Measurements from ENCODE around the gene SDC4. TPM values are rescaled to one million over a fixed set of nuclear protein-coding genes. Genes with fewer than 3 reads are reported as not detected.

The SDC4 gene
- total and polyA plus RNA-seq, 2 experiments from 2014 or later: 410 to 454 TPM

DNA sequence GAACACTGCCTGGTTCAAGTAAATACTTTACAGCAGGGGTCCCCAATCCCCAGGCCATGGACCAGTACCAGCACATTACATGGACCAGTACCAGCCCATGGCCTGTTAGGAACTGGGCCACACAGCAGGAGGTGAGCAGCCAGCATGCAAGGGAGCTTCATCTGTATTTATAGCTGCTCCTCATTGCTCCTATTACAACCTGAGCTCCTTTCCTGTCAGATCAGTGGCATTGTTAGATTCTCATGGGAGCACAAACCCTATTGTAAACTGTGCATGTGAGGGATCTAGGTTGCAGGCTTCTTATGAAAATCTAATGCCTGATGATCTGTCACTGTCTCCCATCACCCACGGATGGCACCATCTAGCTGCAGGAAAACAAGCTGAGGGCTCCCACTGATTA is 53.6 kb downstream of the SDC4 start:
- DNase-seq: no peak
- Histone ChIP-seq H3K4me1 (ENCODE audit: insufficient read depth) (no peaks in the 10 kb centered on the region), H3K4me3 (no peak overlapping the region), H2AFZ (no peak overlapping the region), H3K36me3 (ENCODE audit: low read depth) (no peaks in the 10 kb centered on the region), H3K9ac (no peak overlapping the region), H3K27me3 (replicated peaks; ENCODE audit: insufficient read depth) (no peaks in the 10 kb centered on the region), H3K9me3 (ENCODE audit: low read depth) (no peaks in the 10 kb centered on the region), H3K4me2 (ENCODE audit: unreplicated experiment) (no peak overlapping the region), H3K79me2 (ENCODE audit: insufficient read depth) (no peaks in the 10 kb centered on the region), H4K20me1 (ENCODE audit: insufficient read depth) (no peaks in the 10 kb centered on the region), H3K9me2 (ENCODE audit: insufficient read depth) (no peaks in the 10 kb centered on the region), H3F3A (ENCODE audit: insufficient read depth) (no peaks in the 10 kb centered on the region), H3K27ac (no peak overlapping the region)
- in situ Hi-C loops (cut with MboI): loop anchor here (25.0 kb wide), 1 partner anchor 257 kb away; no protein-coding TSS in a partner anchor
- 78 to 88% methylated on average over 1 of the region's 1 CpG for WGBS, 2 experiments (ENCODE audit: low coverage in 1 of 2, low lambda C conversion rate in 2 of 2, missing lambda C conversion rate in 2 of 2)
- no peak for TF ChIP-seq EZH2 (IDR thresholded peaks at IDR 0.05; ENCODE audit: insufficient read depth, poor library complexity, severe bottlenecking)
- TF ChIP-seq EZH2phosphoT487 (IDR thresholded peaks at IDR 0.05; ENCODE audit: insufficient read depth, low read depth): no peak

DNA sequence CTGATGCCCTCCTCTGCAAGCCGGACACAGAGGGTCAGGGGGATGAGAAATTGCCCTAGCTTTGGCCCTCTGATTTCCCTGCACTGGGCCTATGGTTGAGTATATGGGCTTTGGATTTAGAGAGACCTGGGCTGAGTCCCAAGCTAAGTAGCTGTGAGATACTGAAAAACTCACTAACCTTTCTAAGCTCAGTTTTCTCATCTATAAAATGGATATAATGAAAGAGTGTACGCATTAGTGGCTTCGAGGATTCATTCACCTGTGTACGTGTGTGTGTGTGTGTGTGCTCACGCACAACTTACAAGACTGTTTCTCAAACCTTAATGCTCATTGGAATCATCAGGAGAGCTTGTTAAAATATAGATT is 54.2 kb downstream of the SDC4 start:
- Histone ChIP-seq H3K9ac (no peak overlapping the region), H3F3A (ENCODE audit: insufficient read depth) (no peaks in the 10 kb centered on the region), H3K4me1 (ENCODE audit: insufficient read depth) (no peaks in the 10 kb centered on the region), H3K27ac (no peak overlapping the region), H3K4me3 (peak overlapping the region; percentile 74), H4K20me1 (ENCODE audit: insufficient read depth) (no peaks in the 10 kb centered on the region), H3K79me2 (ENCODE audit: insufficient read depth) (no peaks in the 10 kb centered on the region), H3K36me3 (ENCODE audit: low read depth) (no peaks in the 10 kb centered on the region), H2AFZ (peak overlapping the region; percentile 87; the same call in 1 of the 2 replicates), H3K27me3 (replicated peaks; ENCODE audit: insufficient read depth) (no peaks in the 10 kb centered on the region), H3K9me3 (ENCODE audit: low read depth) (no peaks in the 10 kb centered on the region), H3K4me2 (ENCODE audit: unreplicated experiment) (peak overlapping the region; percentile 76), H3K9me2 (ENCODE audit: insufficient read depth) (no peaks in the 10 kb centered on the region)
- in situ Hi-C loops (cut with MboI): loop anchor here (25.0 kb wide), 1 partner anchor 257 kb away; no protein-coding TSS in a partner anchor
- TF ChIP-seq EZH2phosphoT487 (IDR thresholded peaks at IDR 0.05; ENCODE audit: insufficient read depth, low read depth) (no peak), EZH2 (IDR thresholded peaks at IDR 0.05; ENCODE audit: insufficient read depth, poor library complexity, severe bottlenecking) (no peak)
- no peak for DNase-seq
- WGBS, 2 experiments (ENCODE audit: low coverage in 1 of 2, low lambda C conversion rate in 2 of 2, missing lambda C conversion rate in 2 of 2): 46 to 58% methylated on average over 5 of the region's 5 CpGs

DNA sequence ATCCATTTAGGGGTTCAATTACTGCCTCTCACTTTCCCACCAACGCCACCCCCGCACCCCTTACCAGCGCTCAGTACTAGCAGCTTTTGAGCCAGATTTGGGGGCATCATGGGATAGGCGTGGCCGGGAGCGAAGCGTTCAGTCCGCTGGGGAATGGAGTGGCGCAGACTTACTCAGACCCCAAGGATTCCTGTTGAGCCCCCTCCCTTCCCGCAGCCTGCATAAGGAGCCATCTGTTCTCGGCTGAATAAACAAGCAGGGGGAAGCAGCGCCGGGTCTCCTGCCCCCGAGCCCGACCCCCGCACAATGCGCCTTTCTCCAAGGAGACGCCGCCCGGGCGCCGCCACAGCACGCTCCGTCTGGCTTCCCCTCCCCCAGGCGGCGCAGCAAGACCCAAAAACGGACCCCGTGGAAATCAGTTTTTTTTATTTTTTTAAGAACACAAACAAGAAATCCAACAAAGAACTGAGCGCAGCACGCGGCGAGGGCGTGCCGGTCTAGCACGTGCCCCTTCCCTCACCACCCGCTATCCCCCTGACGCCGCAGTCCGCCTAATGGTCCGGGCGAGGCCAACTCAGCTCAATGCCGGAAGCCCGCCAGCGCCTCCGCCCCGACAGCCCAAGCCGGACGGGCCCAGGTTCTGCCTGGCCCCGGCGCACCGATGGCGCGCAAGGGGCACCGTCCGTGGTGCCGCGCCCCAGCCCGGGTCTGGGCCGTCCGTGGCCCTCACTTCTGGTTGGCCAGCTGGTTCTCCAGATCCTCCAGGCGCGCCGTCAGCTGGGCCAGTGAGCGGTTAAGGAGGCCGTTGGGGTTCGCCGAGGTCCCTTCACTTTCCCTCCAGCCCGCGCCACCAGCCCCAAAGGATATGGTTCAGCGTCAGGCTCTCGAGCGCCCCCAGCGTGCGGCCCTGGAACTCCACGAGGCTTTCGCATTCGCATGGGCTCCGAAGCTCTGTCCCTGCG is 54.9 kb downstream of the SDC4 start:
- no peak for TF ChIP-seq EZH2 (IDR thresholded peaks at IDR 0.05; ENCODE audit: insufficient read depth, poor library complexity, severe bottlenecking)
- no peak for TF ChIP-seq EZH2phosphoT487 (IDR thresholded peaks at IDR 0.05; ENCODE audit: insufficient read depth, low read depth)
- Histone ChIP-seq H3F3A (ENCODE audit: insufficient read depth) (no peaks in the 10 kb centered on the region), H2AFZ (peak overlapping the region; percentile 87), H3K9ac (peak overlapping the region; percentile 66), H3K9me3 (ENCODE audit: low read depth) (no peaks in the 10 kb centered on the region), H3K4me1 (ENCODE audit: insufficient read depth) (no peaks in the 10 kb centered on the region), H3K27me3 (replicated peaks; ENCODE audit: insufficient read depth) (no peaks in the 10 kb centered on the region), H3K36me3 (ENCODE audit: low read depth) (no peaks in the 10 kb centered on the region), H3K4me3 (peak overlapping the region; percentile 74), H3K9me2 (ENCODE audit: insufficient read depth) (no peaks in the 10 kb centered on the region), H3K4me2 (ENCODE audit: unreplicated experiment) (peak overlapping the region; percentile 76), H3K79me2 (ENCODE audit: insufficient read depth) (no peaks in the 10 kb centered on the region), H3K27ac (no peak overlapping the region), H4K20me1 (ENCODE audit: insufficient read depth) (no peaks in the 10 kb centered on the region)
- DNase-seq: peak; percentile 82
- in situ Hi-C loops (cut with MboI): loop anchor here (25.0 kb wide), 1 partner anchor 256 kb away; no protein-coding TSS in a partner anchor
- WGBS, 2 experiments (ENCODE audit: low coverage in 1 of 2, low lambda C conversion rate in 2 of 2, missing lambda C conversion rate in 2 of 2): 10 to 12% methylated on average over 73 to 76 of the region's 79 CpGs

DNA sequence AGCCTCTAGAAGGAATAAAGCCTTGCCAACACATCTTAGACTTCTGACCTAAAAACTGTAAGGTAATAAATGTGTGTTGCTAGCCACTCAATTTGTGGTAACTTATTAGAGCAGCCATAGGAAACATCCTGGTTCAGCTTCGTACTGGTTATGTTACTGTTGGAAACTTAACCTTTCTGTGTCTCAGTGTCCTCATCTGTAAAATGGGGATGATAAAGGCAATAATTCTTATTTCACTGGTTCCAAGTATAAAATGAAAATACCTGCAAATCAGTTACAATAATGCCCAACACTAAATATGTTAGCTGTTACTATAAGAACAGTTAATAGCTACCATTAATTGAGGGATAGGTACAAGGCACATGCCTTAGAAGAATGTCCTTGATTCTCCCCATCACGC is 55.9 kb downstream of the SDC4 start:
- in situ Hi-C loops (cut with MboI): loop anchor here (25.0 kb wide), 1 partner anchor 255 kb away; no protein-coding TSS in a partner anchor
- TF ChIP-seq EZH2 (IDR thresholded peaks at IDR 0.05; ENCODE audit: insufficient read depth, poor library complexity, severe bottlenecking) (no peak), EZH2phosphoT487 (IDR thresholded peaks at IDR 0.05; ENCODE audit: insufficient read depth, low read depth) (no peak)

More for the DNA sequence above, 55.9 kb downstream of the SDC4 start:
- Histone ChIP-seq H3K9me3 (ENCODE audit: low read depth) (no peaks in the 10 kb centered on the region), H3K27ac (no peak overlapping the region), H3K79me2 (ENCODE audit: insufficient read depth) (no peaks in the 10 kb centered on the region), H3K4me1 (ENCODE audit: insufficient read depth) (no peaks in the 10 kb centered on the region), H3K4me3 (no peak overlapping the region), H3K9me2 (ENCODE audit: insufficient read depth) (no peaks in the 10 kb centered on the region), H3K36me3 (ENCODE audit: low read depth) (no peaks in the 10 kb centered on the region), H4K20me1 (ENCODE audit: insufficient read depth) (no peaks in the 10 kb centered on the region), H3K27me3 (replicated peaks; ENCODE audit: insufficient read depth) (peaks cover 7% of the 10 kb centered on the region; the same call in 1 of the 2 replicates), H3F3A (ENCODE audit: insufficient read depth) (no peaks in the 10 kb centered on the region), H3K9ac (no peak overlapping the region), H3K4me2 (ENCODE audit: unreplicated experiment) (no peak overlapping the region), H2AFZ (no peak overlapping the region)
- 88 to 91% methylated on average over 2 of the region's 2 CpGs for WGBS, 2 experiments (ENCODE audit: low coverage in 1 of 2, low lambda C conversion rate in 2 of 2, missing lambda C conversion rate in 2 of 2)
- no peak for DNase-seq
